Stimulated activated CD4-positive, alpha-beta T cell treated with anti-CD3 and anti-CD28 coated beads, TNF-alpha, amount 100 ng/mL, for 4 hours (primary cell): ENCODE results near the gene RIC8B.
"Not testable (repeated sequence)": the region's sequence is repeated elsewhere in the genome, so short reads cannot be mapped to it uniquely, and the experiment has no call there.

ENCODE experiments used
- DNase-seq, 3 experiments: peaks; one replicate each; pipeline ENCODE4 v3.0.0-alpha.2; 2020; ENCODE audit warnings: low read depth in 3 of 3

Gene RIC8B

DNA sequence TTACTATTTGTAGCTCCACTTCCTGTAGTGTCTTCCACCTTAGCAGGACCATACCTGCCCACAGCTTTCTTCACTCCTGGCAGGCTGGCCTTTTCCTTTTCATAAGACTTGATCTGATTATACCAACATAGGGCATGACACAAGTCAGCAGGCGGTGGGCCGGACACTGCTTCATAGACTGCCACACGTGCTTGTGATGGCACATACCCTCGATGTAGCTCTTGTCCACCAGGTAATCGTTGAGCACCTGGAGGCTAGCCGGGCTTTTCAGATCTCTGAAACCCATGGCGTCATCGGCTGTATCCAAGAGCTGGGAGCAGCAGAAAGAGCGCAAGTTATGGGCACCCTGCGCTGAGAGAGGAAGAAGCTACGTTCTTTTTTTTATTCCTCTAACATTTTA lies 127.6 kb downstream of the RIC8B start:
- no peak for DNase-seq

DNA sequence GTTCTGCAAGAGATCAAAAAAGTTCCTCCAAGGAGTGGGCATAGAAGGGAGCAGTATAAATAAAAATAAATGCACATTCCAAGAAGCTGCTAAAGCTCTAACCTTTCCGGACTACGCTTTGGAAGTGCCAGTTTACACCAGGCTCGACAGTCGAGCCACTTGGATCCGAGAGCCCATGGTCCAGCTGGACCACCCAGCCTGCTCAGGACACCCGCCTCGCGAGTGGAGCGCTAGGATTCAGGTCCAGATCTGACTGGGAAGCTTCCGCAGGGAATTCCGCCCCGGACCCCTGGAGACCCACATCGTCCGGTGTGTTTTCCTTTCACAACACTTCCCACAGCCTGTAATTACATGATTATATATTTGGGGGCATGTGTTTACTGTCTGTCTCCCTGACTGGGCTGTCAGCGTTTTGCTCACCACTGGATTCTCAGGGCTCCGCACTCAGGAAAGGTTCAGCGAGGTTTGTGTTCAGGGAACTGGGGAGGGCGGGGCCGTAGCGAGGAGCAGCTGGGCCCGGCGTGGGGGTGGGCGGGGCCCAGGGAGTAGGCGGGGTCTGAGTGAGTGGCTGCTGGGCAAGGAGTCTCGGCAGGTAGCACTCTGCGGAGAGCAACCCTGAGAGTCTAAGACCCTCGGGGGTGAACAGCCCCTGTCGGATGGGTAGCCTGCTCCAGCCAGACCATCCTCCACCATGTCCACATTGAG lies 128.9 kb downstream of the RIC8B start:
- DNase-seq = peak; percentile 47 to 68 (median 52)

DNA sequence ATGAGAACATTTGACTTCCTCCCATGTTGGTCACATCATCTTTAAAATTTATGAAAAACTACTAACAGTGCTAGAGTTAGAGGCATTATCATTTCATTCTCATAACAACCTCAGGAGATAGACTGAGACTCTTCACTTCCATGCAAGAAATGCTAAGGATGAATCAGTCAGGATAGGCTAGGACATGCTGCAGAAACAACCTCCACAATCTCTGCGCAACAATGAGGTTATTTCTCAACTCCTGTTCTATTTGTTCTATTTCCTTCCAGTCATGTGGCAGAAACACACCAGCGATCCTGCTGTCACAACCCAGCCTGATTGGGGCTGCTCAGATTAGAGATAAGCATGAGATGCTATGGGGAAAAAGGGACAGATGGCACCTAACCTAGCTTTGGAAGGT lies 132.2 kb downstream of the RIC8B start:
- no peak for DNase-seq

DNA sequence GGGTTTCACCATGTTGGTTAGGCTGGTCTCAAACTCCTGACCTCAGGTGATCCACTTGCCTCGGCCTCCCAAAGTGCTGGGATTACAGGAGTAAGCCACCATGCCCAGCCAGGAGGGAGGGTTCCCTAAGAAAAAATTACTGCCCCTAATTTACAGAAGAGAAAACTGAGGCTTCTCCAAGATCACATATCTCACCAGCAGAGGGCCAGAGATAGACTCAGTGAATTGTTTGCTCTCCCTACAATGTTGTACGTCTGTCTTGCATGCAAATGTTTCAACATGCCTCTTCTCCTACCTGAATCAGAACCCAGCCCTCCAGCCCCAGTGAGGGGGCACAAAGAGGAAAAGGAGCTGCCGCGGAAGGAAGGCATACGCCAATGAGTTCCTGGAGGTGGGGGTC lies 132.9 kb downstream of the RIC8B start:
- no peak for DNase-seq

DNA sequence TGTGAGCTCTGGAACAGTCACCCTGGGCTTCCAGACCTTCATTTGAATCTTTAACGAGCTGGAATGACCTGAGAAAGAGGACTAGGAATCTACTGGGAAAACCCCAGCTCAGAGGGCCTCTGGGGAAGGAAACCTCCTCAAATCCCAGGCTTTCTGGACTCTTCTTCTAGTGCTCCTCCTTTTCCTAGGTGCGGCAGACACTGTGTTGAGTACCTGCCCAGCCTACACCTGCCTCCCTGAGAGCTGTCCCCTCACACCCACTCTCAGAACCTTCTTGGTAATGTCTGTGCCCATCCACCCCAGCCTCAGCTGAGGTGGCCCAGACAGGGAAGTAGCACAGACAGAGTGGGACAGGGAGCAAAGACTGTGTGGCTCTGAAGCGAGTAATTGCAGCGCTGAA lies 133.4 kb downstream of the RIC8B start:
- DNase-seq = no peak

DNA sequence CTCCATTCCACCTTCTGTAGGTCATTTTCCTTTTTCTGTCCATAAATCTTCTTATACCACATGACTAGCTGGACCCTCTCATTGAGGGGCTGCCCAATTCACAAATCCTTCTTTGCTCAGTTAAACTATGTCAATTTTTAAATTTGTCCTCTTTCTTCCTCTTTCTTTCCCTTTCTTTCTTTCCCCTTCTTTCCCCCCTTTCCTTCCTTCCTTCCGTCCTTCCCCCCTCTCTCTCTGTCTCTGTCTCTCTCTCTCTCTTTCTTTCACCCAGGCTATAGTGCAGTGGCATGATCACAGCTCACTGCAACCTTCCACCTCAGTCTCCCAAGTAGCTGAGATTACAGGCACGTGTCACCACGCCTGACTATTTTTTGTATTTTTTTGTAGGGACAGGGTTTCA lies 134.1 kb downstream of the RIC8B start:
- DNase-seq = no peak

DNA sequence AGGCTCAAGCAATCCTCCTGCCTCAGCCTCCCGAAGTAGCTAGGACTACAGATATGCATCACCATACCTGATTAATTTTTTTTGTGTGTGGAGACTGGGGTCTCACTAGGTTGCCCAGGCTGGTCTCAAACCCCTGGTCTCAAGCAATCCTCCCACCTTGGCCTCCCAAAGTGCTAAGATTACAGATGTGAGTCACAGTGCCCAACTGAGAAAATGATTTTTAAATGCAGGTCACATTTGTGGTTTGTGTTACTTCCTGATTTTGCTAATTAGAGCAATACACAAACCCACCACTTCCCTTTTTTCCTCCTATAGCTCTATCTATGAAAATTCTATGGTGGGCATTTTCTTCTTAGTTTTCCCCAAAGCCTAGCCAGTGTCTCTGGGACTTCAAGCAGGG lies 135.7 kb downstream of the RIC8B start:
- DNase-seq = no peak

DNA sequence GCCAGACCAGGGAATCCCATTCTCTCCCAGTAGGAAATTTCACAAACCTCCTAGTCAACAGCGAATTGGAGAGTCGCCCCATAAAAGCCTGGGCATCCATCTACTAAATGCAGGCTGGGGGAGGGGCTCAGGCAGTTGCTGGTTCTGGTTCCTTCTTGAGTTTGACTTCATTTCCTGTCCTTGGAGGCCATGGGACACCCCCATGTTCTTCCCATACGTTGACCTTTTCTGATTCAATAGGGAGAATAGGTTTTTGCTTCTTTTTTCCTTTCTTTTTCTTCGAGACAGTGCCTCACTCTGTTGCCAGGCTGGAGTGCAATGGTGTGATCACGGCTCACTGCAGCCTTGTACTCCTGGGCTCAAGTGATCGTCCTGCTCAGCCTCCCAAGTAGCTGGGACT lies 137.1 kb downstream of the RIC8B start:
- no peak for DNase-seq

DNA sequence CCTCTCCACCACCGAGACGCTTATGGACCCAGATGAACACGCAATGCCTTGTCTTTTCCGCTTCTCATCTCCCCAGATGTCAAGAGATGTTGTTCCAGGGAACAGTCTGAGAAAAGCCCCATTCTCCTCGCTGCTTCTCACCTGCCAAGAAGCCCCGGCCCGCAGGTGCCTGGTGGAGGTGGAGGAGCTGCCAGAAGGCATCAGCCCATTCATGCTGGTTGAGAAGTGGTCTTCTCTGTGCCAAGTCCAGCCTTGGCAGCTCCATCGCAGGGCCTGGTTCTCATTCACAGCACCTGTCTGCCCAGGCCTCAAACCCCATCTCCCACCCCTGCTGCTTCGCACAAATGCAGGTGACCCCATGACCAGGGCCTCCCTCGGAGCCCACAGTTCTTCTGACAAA lies 139.0 kb downstream of the RIC8B start:
- no peak for DNase-seq

DNA sequence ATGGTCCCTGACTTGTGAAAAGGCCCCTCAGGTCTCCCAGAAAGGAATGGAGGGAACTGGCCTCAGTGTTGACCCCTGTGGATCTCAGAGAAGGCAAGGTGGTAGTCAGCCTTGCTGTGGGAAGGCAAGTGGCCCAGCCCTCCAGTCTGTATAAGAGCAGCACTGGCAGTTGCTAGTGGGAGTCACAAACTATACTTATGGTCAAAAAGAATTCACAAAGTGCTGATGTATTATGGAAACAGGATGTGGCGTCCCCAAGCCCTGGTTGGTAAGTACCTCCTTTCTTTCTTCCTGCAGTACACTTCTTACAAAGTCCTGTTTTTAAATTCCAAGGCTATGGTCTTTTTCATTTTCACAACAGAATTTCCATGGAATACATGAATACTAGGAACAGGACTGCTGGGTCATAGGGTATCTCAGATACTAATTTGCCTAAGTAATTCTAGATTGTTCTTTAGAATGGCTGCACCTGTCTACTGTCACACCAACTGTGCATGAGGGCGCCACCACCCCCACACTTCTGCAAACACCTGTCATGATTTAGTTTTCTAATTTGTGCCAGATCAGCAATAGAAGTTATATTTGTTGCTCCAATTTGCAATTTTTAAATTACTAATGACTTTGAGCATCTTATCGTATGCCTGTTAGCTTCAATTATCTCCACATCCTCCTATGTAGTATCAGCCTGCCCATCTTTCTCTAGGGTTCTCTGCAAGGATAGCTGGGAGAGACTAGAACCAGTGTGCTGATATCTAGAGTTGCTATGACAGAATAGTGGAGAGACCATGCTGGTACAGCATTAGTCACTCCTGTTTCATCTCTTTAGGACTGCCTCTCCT lies 140.5 kb downstream of the RIC8B start:
- no peak for DNase-seq

DNA sequence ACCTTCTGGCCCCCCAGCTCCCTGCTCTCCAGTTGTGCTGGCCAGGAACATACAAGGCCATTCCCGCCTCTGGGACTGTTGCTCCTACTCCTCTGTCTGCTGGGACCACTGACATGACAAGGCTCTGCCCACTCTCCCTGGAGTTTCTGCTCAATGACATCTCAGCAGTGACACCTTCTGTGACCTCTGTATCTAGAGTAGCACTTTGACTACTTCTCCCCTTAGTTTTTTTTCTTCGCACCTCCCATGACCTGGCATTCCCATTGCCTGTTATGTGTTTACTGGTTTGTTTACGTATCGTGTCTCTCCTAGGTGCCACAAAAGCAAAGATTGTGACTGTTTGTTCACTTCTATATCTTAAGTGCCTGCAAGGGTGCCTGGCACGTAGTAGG lies 141.1 kb downstream of the RIC8B start:
- no peak for DNase-seq

DNA sequence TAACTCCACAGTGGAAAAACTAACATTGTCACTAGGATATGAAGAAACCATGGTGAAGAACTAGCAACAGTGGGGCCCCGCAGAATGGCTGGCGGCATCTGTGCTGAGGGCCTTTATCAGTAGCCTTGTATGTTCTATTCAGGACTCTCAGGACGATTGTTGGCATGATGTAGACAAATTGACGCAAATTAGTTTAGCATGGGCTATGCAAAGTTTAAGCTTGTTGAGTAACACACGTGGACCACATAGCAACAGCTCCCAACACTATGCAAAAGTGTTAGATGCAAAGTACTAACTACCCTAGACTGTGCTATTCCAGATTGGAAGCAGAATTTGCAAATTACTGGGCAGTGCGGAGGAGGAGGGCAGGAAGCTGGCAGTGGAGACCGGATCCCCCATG lies 143.0 kb downstream of the RIC8B start:
- no peak for DNase-seq

DNA sequence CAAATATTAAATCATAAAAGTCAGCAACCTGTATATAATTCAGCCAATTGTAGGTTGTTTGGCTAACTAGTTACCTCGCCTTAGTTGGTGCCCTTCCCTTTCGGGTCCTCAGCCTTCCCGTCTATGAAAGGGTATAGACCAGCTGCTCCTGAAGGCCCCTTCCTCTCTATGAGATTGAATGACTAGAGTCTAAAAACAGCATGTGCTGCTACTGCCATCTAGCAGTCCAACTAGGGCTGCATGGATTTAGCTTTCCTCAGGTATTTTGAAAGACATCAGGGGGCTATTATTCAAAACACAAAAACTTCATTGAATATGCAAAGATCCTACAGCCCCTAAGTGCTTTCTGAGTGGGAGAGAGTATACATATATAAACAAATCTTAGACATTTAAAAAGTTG lies 144.3 kb downstream of the RIC8B start:
- DNase-seq = no peak

DNA sequence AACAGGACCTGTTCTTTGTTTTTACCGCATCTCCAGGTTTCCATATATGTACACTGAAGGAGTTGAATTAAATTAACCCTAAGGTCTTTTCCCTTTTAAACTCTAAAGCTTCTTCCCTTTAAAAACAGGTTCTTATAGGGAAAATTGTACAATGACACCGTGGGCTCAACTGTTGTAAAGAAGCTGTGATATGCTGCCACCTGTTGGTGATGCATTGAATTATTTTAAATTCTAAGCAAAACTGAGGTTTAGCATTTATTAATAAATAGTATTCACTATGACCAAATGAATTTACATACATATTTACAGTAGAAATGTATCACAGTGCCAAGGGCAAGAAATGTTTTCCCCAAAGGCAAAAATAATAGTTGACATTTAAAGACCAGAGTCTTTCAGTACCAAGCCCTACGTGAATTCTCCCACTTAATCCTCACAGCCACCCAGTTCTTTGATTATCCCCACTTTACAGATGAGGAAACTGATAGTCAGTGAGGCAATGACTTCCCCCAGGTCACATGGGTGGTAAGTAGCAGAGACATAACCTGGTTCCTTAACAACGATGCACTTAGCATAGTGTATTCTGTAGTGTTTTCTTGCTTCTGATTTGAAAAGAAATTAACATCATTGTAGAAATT lies 145.5 kb downstream of the RIC8B start:
- DNase-seq = peak in 1 of 3 experiments; percentile 10

DNA sequence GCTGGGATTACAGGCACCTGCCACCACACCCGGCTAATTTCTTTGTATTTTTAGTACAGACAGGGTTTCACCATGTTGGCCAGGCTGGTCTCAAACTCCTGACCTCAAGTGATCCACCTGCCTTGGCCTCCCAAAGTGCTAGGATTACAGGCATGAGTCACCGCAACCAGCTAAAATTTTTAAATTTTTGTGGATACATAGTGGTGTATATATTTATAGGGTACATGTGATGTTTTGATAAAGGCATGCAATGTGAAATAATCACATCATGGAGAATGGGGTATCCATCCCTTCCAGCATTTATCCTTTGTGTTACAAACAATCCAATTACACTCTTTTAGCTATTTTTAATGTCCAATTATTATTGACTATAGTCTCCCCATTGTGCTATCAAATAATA lies 147.5 kb downstream of the RIC8B start:
- not testable (repeated sequence) for DNase-seq

DNA sequence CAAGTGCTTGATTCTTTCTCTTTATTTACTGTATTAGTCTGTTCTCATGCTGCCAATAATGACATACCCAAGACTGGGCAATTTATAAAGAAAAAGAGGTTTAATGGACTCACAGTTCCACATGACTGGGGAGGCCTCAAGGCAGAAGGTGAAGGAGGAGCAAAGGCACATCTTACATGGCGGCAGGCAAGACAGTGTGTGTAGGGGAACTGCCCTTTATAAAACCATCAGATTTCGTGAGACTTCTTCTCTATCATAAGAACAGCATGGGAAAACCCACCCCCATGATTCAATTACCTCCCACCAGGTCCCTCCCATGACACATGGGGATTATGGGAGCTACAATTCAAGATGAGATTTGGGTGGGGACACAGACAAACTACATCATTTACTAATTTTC lies 149.1 kb downstream of the RIC8B start:
- not testable (repeated sequence) for DNase-seq

DNA sequence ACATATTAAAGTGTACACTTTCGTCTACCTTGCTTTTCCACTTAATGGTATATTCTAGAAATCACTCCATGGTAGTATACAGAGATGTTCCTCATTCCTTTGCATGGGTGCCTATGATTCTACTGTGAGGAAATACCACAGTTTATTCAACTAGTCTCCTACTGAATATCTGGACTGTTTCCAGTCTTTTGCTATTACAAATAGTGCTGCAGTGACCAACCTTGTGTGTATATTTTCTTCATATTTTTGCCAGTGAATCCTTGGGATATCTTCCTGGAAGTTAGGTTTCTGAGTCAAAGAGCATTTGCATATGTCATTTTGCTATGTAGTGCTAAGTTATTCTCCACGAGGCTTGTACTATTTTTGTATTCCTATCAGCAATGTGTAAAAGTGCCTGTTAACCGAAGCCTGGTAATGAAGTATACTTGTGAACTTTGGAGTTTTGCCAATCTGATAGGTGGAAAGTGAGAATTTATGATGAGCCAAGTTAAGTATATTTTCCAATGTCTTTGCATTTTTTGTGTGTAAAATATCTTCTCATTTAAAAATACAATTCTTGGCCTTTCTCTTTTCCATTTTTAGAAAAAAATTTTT lies 149.9 kb downstream of the RIC8B start:
- no peak for DNase-seq

DNA sequence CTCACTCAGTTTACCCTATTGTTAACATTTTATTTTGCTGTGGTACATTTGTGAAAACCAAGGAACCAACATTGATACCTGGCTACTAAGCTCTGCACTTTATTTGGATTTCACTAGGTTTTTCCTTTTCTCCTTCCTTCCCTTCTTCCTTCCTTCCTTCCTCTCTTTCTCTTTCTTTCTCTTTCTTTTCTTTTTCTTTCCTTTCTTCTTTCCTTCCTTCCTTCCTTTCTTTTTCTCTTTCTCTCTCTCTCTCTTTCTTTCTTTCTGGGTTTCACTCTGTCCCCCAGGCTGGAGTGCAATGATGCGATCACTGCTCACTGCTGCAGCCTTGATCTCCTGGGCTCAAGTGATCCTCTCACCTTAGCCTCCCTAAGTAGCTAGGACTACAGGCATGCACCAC lies 152.2 kb downstream of the RIC8B start:
- no peak for DNase-seq

DNA sequence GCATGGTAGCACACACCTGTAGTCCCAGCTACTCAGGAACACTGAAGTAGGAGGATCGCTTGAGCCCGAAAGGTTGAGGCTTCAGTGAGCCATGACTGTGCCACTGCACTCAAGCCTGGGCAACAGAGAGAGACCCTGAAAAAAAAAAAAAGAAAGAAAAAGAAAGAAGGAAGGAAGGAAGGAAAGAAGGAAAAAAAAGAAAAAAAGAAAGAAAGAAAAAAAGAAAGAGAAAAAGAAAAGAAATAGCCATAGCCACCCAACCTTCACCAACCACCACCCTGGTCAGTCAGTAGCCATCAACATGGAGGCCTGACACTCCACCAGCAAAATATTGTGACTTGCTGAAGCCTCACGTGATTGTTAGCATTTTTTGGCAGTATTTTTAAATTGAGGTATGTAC lies 159.8 kb downstream of the RIC8B start:
- DNase-seq = no peak
